ENCODE data around the gene RNF168. TPM values are rescaled to one million over a fixed set of nuclear protein-coding genes. Genes with fewer than 3 reads are reported as not detected.
"Not testable (repeated sequence)": the region's sequence is repeated elsewhere in the genome, so short reads cannot be mapped to it uniquely, and the experiment has no call there.

RNF168 gene
- total and polyA plus RNA-seq, 5 experiments from 2014 or later: 7.7 to 56.5 (median 9.2) TPM

DNA sequence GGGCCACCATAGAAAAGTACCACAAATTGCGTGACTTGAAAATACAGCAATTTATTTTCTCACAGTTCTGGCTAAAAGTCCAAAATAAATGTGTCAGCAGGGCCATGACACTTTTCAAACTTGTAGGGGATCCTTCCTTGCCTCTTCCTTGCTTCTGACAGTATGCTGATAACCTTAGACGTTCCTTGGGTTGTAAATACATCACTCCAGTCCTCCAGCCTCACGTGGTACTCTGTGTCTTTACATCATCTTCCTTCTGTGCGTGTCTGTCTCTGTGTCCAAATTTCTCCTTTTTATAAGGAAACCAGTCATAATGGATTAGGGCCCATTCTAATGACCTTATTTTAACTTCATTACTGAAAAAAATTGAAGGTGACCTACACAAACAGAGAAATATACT, 7.4 kb downstream of the RNF168 start:
- Mint-ChIP-seq H3K4me3 (no peak overlapping the region), H3K9me3 (no peaks in the 10 kb centered on the region), H3K27me3 (no peaks in the 10 kb centered on the region), H3K27ac (no peak overlapping the region), H3K4me1 (peaks cover 20 to 69% (median 63%) of the 10 kb centered on the region in 4 donors), H3K36me3 (peaks cover 0 to 59% (median 4%) of the 10 kb centered on the region in 3 donors)
- DNase-seq: no peak
- POLR2A ChIA-PET: no interaction called here
- no peak for ATAC-seq

DNA sequence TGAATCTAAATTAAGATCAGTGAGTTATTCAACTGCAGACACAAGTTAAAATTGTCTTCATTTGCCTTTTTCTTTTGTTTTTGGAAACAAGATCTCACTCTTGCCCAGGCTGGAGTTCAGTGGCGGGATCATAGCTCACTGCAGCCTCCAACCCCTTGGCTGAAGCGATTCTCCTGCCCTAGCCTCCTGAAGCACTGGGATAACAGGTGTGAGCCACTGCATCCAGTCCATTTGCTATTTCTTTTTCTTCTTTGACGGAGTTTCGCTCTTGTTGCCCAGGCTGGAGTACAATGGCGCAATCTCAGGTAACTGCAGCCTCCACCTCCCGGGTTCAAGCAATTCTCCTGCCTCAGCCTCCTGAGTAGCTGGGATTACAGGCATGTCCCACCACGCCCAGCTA, 10.3 kb downstream of the RNF168 start:
- POLR2A ChIA-PET: no interaction called here
- ATAC-seq (no peak), DNase-seq (no peak)
- peaks cover 8 to 52% (median 47%) of the 10 kb centered on the region in 4 donors for H3K4me1 Mint-ChIP-seq
- no peak overlapping the region for H3K27ac Mint-ChIP-seq
- H3K4me3 Mint-ChIP-seq: no peak overlapping the region
- H3K27me3 Mint-ChIP-seq: no peaks in the 10 kb centered on the region
- peaks cover 0 to 57% (median 1%) of the 10 kb centered on the region in 3 donors for H3K36me3 Mint-ChIP-seq
- no peaks in the 10 kb centered on the region for H3K9me3 Mint-ChIP-seq

DNA sequence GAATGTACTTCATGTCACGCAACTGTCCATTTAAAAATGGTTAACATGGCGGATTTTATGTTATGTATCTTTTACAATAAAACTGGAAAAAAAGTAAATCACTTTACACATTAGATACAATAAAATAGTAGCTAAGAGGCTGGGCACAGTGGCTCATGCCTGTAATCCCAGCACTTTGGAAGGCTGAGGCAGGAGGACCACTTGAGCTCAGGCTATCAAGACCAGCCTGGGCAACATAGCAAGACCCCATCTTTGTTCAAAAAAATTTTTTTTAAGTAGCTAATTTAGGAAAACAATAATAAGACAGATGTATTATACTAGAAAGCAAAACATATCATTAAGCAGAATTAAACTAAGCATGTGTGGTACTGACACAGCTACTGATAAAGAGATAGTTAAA, 11.5 kb downstream of the RNF168 start:
- H3K4me1 Mint-ChIP-seq: peaks cover 12 to 50% (median 40%) of the 10 kb centered on the region in 4 donors

DNA sequence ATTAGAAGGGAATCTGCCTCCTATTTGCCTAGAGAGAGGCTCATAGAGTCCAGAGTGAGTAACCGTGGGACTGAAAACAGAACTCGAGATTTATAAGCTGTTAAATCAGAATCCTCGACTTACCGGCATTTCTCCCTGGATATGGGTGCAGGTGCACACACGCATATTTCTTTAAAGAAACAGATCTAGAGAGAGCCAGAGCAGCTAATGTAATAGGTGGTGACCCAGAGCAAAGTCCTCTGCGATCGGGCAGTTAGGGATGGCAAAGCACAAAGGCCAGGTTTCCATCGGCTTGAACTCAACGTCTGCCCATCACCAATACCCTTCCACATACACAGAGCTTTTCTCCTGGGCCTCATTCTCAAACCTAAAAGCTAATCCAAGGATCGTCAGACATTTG, 13.8 kb downstream of the RNF168 start:
- H3K4me3 Mint-ChIP-seq: no peak overlapping the region
- no peak for ATAC-seq
- peaks cover 8 to 30% (median 27%) of the 10 kb centered on the region in 4 donors for H3K4me1 Mint-ChIP-seq
- H3K9me3 Mint-ChIP-seq: no peaks in the 10 kb centered on the region
- peak overlapping the region in 4 of 10 donors; percentile 6 to 75 (median 38) for H3K27ac Mint-ChIP-seq
- POLR2A ChIA-PET: interaction anchor here (0.8 kb wide), 1 partner anchor 16 kb away, joined by 3 read pairs; no protein-coding TSS in a partner anchor
- H3K36me3 Mint-ChIP-seq: peaks cover 0 to 57% (median 10%) of the 10 kb centered on the region in 3 donors
- no peaks in the 10 kb centered on the region for H3K27me3 Mint-ChIP-seq
- no peak for DNase-seq

More for the DNA sequence above, 11.5 kb downstream of the RNF168 start:
- peaks cover 0 to 58% (median 6%) of the 10 kb centered on the region in 3 donors for H3K36me3 Mint-ChIP-seq
- POLR2A ChIA-PET: no interaction called here
- no peak overlapping the region for H3K4me3 Mint-ChIP-seq
- no peaks in the 10 kb centered on the region for H3K9me3 Mint-ChIP-seq
- DNase-seq (no peak), ATAC-seq (no peak)
- no peaks in the 10 kb centered on the region for H3K27me3 Mint-ChIP-seq
- no peak overlapping the region for H3K27ac Mint-ChIP-seq

DNA sequence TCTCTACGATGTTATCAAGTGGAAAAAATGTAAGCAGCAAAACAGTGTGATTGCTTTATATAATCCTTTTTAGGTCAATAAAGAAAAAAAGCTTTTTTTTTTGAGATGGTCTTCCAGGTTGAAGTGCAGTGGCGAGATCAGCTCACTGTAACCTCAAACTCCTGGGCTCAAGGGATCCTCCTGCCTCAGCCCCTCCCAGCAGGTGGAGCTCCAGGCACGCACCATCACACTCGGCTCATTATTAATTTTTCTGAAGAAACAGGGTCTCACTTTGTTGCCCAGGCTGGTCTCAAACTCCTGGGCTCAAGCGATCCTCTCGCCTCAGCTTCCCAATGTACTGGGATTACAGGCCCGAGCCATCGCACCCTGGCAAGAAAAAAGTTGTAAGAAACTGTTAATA, 17.3 kb downstream of the RNF168 start:
- ATAC-seq (peak in 1 of 2 donors; percentile 58), DNase-seq (peak in 1 of 10 donors; percentile 26)
- Mint-ChIP-seq H3K27ac (peak overlapping the region in 1 of 10 donors; percentile 74), H3K4me3 (no peak overlapping the region), H3K4me1 (peaks cover 4 to 11% (median 11%) of the 10 kb centered on the region in 4 donors), H3K36me3 (peaks cover 4 to 74% (median 20%) of the 10 kb centered on the region in 3 donors), H3K9me3 (no peaks in the 10 kb centered on the region), H3K27me3 (no peaks in the 10 kb centered on the region)
- POLR2A ChIA-PET: interaction anchor here (0.5 to 0.7 kb wide), 2 partner anchors 16 to 116 kb away, joined by 3 read pairs; no protein-coding TSS in a partner anchor

DNA sequence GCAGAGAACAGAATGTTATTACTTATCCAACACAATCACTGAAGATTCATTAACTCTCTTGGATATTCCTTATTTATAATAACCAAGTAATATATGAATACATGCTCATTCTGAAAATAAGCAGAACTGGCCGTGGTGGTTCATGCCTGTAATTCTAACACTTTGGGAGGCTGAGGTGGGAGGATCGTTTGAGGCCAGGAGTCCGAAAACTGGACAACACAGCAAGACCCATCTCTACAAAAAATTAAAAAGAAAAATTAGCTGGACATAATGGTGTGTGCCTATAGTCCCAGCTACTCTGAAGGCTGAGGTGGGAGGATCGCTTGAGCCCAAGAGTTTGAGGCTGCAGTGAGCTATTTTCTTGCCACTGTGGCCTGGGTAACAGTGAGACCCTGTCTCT, 25.9 kb downstream of the RNF168 start:
- DNase-seq: no peak
- Mint-ChIP-seq H3K9me3 (no peaks in the 10 kb centered on the region), H3K27me3 (no peaks in the 10 kb centered on the region), H3K4me3 (no peak overlapping the region), H3K27ac (no peak overlapping the region), H3K4me1 (no peaks in the 10 kb centered on the region), H3K36me3 (peaks cover 0 to 93% (median 22%) of the 10 kb centered on the region in 3 donors)
- POLR2A ChIA-PET: no interaction called here
- ATAC-seq: no peak

DNA sequence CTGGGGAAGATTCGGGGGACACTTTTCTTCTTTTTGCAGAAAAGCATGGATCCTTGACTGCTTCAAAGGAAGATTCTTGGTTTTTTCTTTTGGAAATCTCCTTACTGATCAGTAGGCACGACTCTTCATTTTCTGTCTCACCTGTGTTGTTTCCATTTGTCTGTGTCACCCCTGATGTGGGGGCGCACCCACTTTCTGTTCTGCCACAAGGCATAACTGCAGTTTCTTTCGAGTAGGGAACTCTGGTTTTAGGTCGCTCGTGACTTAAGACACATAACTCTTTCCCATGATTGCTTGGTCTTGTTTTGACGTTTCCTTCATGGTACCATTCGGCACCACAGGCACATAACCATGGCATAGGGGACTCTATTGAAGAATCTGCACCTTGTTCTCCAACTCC, 31.3 kb downstream of the RNF168 start:
- DNase-seq: no peak
- Mint-ChIP-seq H3K9me3 (no peaks in the 10 kb centered on the region), H3K4me1 (peaks cover 0 to 8% (median 7%) of the 10 kb centered on the region in 4 donors), H3K27me3 (no peaks in the 10 kb centered on the region), H3K27ac (no peak overlapping the region), H3K4me3 (no peak overlapping the region), H3K36me3 (peaks cover 7 to 93% (median 20%) of the 10 kb centered on the region in 3 donors)
- POLR2A ChIA-PET: no interaction called here
- no peak for ATAC-seq

DNA sequence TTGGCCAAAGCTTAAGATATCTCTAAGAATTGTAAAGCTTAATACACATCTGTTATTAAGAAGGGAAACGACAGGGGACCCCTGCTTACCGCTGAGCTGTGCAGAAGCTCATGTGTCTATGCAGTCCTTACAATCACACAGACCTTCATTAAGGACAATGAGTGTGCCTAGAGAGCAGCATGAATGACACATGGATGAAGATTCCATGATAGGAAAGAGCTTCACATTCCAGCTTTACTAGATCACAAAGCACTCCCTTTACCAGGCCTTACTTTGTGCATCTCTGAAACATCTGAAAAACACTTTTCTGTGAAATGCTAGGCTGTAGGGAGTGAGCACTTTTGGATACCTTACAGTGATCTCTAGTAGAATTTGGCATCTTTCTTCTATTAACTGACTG, 32.0 kb downstream of the RNF168 start:
- H3K4me3 Mint-ChIP-seq: no peak overlapping the region
- H3K27ac Mint-ChIP-seq: no peak overlapping the region
- POLR2A ChIA-PET: interaction anchor here (0.9 kb wide), 2 partner anchors 16 to 153 kb away, joined by 3 to 4 read pairs; partner anchors contain the start of gene DYNLT2B
- H3K27me3 Mint-ChIP-seq: no peaks in the 10 kb centered on the region
- ATAC-seq: no peak
- DNase-seq: no peak
- H3K36me3 Mint-ChIP-seq: peaks cover 7 to 87% (median 20%) of the 10 kb centered on the region in 3 donors
- no peaks in the 10 kb centered on the region for H3K9me3 Mint-ChIP-seq
- H3K4me1 Mint-ChIP-seq: peaks cover 0 to 8% (median 7%) of the 10 kb centered on the region in 4 donors

DNA sequence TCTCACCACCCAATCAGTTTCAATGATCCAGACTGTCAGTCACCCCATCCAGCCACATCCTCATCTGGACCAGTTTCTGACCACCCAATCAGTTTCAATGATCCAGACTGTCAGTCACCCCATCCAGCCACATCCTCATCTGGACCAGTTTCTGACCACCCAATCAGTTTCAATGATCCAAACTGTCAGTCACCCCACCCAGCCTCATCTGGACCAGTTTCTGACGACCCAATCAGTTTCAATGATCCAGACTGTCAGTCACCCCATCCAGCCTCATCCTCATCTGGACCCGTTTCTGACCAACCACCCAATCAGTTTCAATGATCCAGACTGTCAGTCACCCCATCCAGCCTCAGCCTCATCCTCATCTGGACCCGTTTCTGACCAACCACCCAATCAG, 33.4 kb downstream of the RNF168 start:
- DNase-seq, POLR2A ChIA-PET, H3K4me1 Mint-ChIP-seq, H3K9me3 Mint-ChIP-seq, H3K27me3 Mint-ChIP-seq, H3K4me3 Mint-ChIP-seq, ATAC-seq: not testable (repeated sequence)
- peak overlapping the region in 1 of 10 donors; percentile 69 for H3K27ac Mint-ChIP-seq
- H3K36me3 Mint-ChIP-seq: peaks cover 7 to 74% (median 24%) of the 10 kb centered on the region in 3 donors

DNA sequence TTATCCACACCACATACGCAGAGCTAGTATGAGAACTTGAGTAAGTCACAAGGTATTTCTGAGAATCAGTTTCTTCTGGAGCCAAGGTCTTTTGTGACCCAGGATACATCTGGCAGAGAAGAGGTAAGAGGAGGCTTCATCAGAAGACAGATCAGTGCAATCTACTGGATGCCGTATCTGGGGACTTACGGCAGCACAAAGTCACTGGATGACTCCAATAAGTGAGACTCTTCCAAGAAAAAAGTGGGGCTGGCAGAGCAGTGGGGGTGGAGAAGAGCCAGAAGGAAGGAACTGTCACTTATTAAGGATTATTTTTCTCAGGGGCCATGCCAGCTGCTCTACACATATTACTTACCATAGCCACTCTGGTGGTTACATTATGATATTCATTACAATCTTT, 39.8 kb downstream of the RNF168 start:
- DNase-seq (no peak), ATAC-seq (no peak)
- peaks cover 0 to 17% (median 12%) of the 10 kb centered on the region in 3 donors for H3K36me3 Mint-ChIP-seq
- H3K9me3 Mint-ChIP-seq: peaks cover 0 to 20% (median 2%) of the 10 kb centered on the region in 9 donors
- no peak overlapping the region for H3K4me3 Mint-ChIP-seq
- POLR2A ChIA-PET: no interaction called here
- no peaks in the 10 kb centered on the region for H3K27me3 Mint-ChIP-seq
- peaks cover 0 to 6% (median 0%) of the 10 kb centered on the region in 4 donors for H3K4me1 Mint-ChIP-seq
- H3K27ac Mint-ChIP-seq: peak overlapping the region in 2 of 10 donors; percentile 11 to 72

DNA sequence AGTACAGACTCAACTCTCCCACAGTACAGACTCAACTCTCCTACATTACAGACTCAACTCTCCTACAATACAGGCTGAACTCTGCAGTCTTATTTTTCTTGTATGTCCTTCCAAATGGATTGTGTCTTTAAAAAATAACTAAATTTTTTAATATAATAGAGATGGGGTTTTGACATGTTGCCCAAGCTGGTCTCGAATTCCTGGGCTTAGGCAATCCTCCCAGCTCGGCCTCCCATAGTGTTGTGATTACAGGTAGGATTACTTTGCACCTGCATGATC, 40.2 kb downstream of the RNF168 start:
- Mint-ChIP-seq H3K36me3 (peaks cover 0 to 15% (median 12%) of the 10 kb centered on the region in 3 donors), H3K27ac (peak overlapping the region in 1 of 10 donors; percentile 11), H3K4me1 (peaks cover 0 to 6% (median 0%) of the 10 kb centered on the region in 4 donors), H3K9me3 (peaks cover 0 to 20% (median 2%) of the 10 kb centered on the region in 9 donors), H3K27me3 (no peaks in the 10 kb centered on the region), H3K4me3 (no peak overlapping the region)
- ATAC-seq (no peak), DNase-seq (no peak)
- POLR2A ChIA-PET: no interaction called here

DNA sequence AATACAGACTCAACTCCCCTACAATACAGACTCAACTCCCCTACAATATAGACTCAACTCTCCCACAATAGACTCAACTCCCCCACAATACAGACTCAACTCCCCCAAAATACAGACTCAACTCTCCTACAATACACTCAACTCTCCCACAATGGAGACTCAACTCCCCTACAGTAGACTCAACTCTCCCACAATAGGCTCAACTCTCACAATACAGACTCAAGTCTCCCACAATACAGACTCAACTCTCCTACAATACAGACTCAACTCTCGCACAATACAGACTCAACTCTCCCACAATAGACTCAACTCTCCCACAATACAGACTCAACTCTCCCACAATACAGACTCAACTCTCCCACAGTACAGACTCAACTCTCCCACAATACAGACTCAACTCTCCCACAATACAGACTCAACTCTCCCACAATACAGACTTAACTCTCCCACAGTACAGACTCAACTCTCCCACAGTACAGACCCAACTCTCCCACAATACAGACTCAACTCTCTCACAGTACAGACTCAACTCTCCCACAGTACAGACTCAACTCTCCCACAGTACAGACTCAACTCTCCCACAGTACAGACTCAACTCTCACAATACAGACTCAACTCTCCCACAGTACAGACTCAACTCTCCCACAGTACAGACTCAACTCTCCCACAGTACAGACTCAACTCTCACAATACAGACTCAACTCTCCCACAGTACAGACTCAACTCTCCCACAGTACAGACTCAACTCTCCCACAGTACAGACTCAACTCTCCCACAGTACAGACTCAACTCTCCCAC, 40.7 kb downstream of the RNF168 start:
- ATAC-seq, H3K27ac Mint-ChIP-seq, DNase-seq, H3K27me3 Mint-ChIP-seq, H3K4me3 Mint-ChIP-seq, H3K4me1 Mint-ChIP-seq, POLR2A ChIA-PET: not testable (repeated sequence)
- H3K9me3 Mint-ChIP-seq: peaks cover 0 to 20% (median 2%) of the 10 kb centered on the region in 9 donors
- H3K36me3 Mint-ChIP-seq: peaks cover 0 to 12% (median 9%) of the 10 kb centered on the region in 3 donors

DNA sequence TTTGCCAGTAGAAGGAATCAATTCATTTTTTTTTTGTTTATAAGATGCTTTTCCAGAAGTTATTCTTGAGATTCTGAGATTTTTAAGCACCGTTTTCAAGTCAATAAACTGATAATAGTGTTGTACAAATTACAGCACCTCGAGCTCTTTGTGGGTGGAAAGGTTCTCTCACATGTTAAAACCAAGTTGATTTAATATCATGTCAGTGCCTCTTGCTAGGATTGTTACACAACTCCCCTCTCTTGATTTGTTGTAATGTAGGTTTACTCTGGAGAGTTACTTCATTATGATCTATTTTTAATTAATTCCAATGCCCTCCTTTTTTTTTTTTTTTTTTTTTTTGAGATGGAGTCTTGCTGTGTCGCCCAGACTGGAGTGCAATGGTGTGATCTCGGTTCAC, 45.5 kb downstream of the RNF168 start:
- H3K27ac Mint-ChIP-seq: peak overlapping the region; percentile 35 to 86 (median 64)
- H3K4me3 Mint-ChIP-seq: no peak overlapping the region
- H3K27me3 Mint-ChIP-seq: no peaks in the 10 kb centered on the region
- H3K4me1 Mint-ChIP-seq: peaks cover 0 to 15% (median 12%) of the 10 kb centered on the region in 4 donors
- peaks cover 0 to 17% (median 0%) of the 10 kb centered on the region in 9 donors for H3K9me3 Mint-ChIP-seq
- DNase-seq: no peak
- POLR2A ChIA-PET: no interaction called here
- no peaks in the 10 kb centered on the region for H3K36me3 Mint-ChIP-seq
- ATAC-seq: no peak

Data from naive thymus-derived CD8-positive, alpha-beta T cell (primary cell).